ENCODE results near the gene MTG2.
A peak's percentile ranks its signal among the peaks of the same experiment; 100 is the strongest.
"Not testable (repeated sequence)": the region's sequence is repeated elsewhere in the genome, so short reads cannot be mapped to it uniquely, and the experiment has no call there.

MTG2 gene

GRCh38 chr20:62143957-62144825 is 38.6 kb upstream of the MTG2 start:
- DNase-seq (ENCODE audit: low read depth in 1 of 2, low spot score in 1 of 2), result peak in 1 of 2 donors; percentile 36

- DNase-seq (ENCODE audit: low read depth in 1 of 2, low spot score in 1 of 2), result no peak
Observed at GRCh38 chr20:62145688-62146018, 37.2 kb upstream of the MTG2 start.

- no peak for DNase-seq (ENCODE audit: low read depth in 1 of 2, low spot score in 1 of 2)
Observed at GRCh38 chr20:62146019-62146755, 36.6 kb upstream of the MTG2 start.

- DNase-seq (ENCODE audit: low read depth in 1 of 2, low spot score in 1 of 2), result no peak
Observed at GRCh38 chr20:62147125-62147524, 35.7 kb upstream of the MTG2 start.

GRCh38 chr20:62147528-62147927 is 35.3 kb upstream of the MTG2 start:
- no peak for DNase-seq (ENCODE audit: low read depth in 1 of 2, low spot score in 1 of 2)

- not testable (repeated sequence) for DNase-seq (ENCODE audit: low read depth in 1 of 2, low spot score in 1 of 2)
Observed at GRCh38 chr20:62148383-62148782, 34.4 kb upstream of the MTG2 start.

GRCh38 chr20:62148908-62149314 is 33.9 kb upstream of the MTG2 start:
- DNase-seq (ENCODE audit: low read depth in 1 of 2, low spot score in 1 of 2), result no peak

GRCh38 chr20:62149532-62150309 is 33.1 kb upstream of the MTG2 start:
- no peak for DNase-seq (ENCODE audit: low read depth in 1 of 2, low spot score in 1 of 2)

- no peak for DNase-seq (ENCODE audit: low read depth in 1 of 2, low spot score in 1 of 2)
Observed at GRCh38 chr20:62150310-62150575, 32.6 kb upstream of the MTG2 start.

- DNase-seq (ENCODE audit: low read depth in 1 of 2, low spot score in 1 of 2), result no peak
Observed at GRCh38 chr20:62151225-62151624, 31.6 kb upstream of the MTG2 start.

- DNase-seq (ENCODE audit: low read depth in 1 of 2, low spot score in 1 of 2), result no peak
Observed at GRCh38 chr20:62151835-62152364, 30.9 kb upstream of the MTG2 start.

- no peak for DNase-seq (ENCODE audit: low read depth in 1 of 2, low spot score in 1 of 2)
Observed at GRCh38 chr20:62155428-62156253, 27.2 kb upstream of the MTG2 start.

GRCh38 chr20:62156254-62156556 is 26.6 kb upstream of the MTG2 start:
- no peak for DNase-seq (ENCODE audit: low read depth in 1 of 2, low spot score in 1 of 2)

GRCh38 chr20:62156592-62157386 is 26.0 kb upstream of the MTG2 start:
- peak; percentile 46 to 55 for DNase-seq (ENCODE audit: low read depth in 1 of 2, low spot score in 1 of 2)

GRCh38 chr20:62157387-62158087 is 25.3 kb upstream of the MTG2 start:
- no peak for DNase-seq (ENCODE audit: low read depth in 1 of 2, low spot score in 1 of 2)

- no peak for DNase-seq (ENCODE audit: low read depth in 1 of 2, low spot score in 1 of 2)
Observed at GRCh38 chr20:62158088-62158400, 24.8 kb upstream of the MTG2 start.

- DNase-seq (ENCODE audit: low read depth in 1 of 2, low spot score in 1 of 2), result no peak
Observed at GRCh38 chr20:62158541-62158940, 24.3 kb upstream of the MTG2 start.

- no peak for DNase-seq (ENCODE audit: low read depth in 1 of 2, low spot score in 1 of 2)
Observed at GRCh38 chr20:62159052-62159451, 23.8 kb upstream of the MTG2 start.

- DNase-seq (ENCODE audit: low read depth in 1 of 2, low spot score in 1 of 2), result peak in 1 of 2 donors; percentile 42
Observed at GRCh38 chr20:62159839-62160238, 23.0 kb upstream of the MTG2 start.

- DNase-seq (ENCODE audit: low read depth in 1 of 2, low spot score in 1 of 2), result no peak
Observed at GRCh38 chr20:62160253-62160652, 22.6 kb upstream of the MTG2 start.
